Liver (tissue), 3 donors: ENCODE data around the gene GLB1L2.

ENCODE experiments used
- CTCF ChIP-seq: fragments of 150-350 bp; IDR thresholded peaks from 2 replicates; pipeline ENCODE4 v1.5.1; 2017; ENCODE audit warnings: improper control_type of control experiment, low read depth, low read length; ENCODE audit not compliant: missing input control
- GABPA ChIP-seq, 2 donors: IDR thresholded peaks in 1 of 2; conservative IDR thresholded peaks in 1 of 2; 2 replicates each; pipeline ENCODE4 v1.6.1; 2016; ENCODE audit warnings: antibody characterized with exemption in 2 of 2, mild to moderate bottlenecking in 1 of 2, moderate library complexity in 1 of 2
- JUND ChIP-seq, 2 donors: IDR thresholded peaks; 2 replicates each; pipeline ENCODE4 v1.6.1; 2016; ENCODE audit warnings: antibody characterized with exemption in 2 of 2
- MAX ChIP-seq: IDR thresholded peaks from 2 replicates; pipeline ENCODE4 v1.6.1; 2016; ENCODE audit warnings: antibody characterized with exemption
- RAD21 ChIP-seq, 2 donors: IDR thresholded peaks; 2 replicates each; pipeline ENCODE4 v1.6.1; 2016; ENCODE audit warnings: antibody characterized with exemption in 2 of 2, mild to moderate bottlenecking in 2 of 2
- REST ChIP-seq: IDR thresholded peaks from 2 replicates; pipeline ENCODE4 v1.6.1; 2016; ENCODE audit warnings: antibody characterized with exemption, mild to moderate bottlenecking
- RXRA ChIP-seq, 2 donors: IDR thresholded peaks; 2 replicates each; pipeline ENCODE4 v1.6.1; 2017 to 2018; ENCODE audit warnings: antibody characterized with exemption in 2 of 2, mild to moderate bottlenecking in 1 of 2
- SP1 ChIP-seq: IDR thresholded peaks from 2 replicates; pipeline ENCODE4 v1.6.1; 2018; ENCODE audit warnings: antibody characterized with exemption, mild to moderate bottlenecking
- TAF1 ChIP-seq: conservative IDR thresholded peaks from 2 replicates; pipeline ENCODE4 v1.6.1; 2016; ENCODE audit warnings: antibody characterized with exemption, mild to moderate bottlenecking
- YY1 ChIP-seq: IDR thresholded peaks from 2 replicates; pipeline ENCODE4 v1.6.1; 2016; ENCODE audit warnings: antibody characterized with exemption, mild to moderate bottlenecking
- donor health status: healthy.
- donor health status: healthy.

- TF ChIP-seq CTCF (no peak), MAX (no peak), JUND (IDR thresholded peaks at IDR 0.05) (no peak), REST (no peak), YY1 (no peak), RXRA (IDR thresholded peaks at IDR 0.05) (no peak), SP1 (no peak), GABPA (IDR thresholded peaks at IDR 0.05 in 1 of 2, conservative IDR thresholded peaks at IDR 0.05 in 1 of 2) (no peak), RAD21 (IDR thresholded peaks at IDR 0.05) (no peak), TAF1 (no peak)
Measured at GRCh38 chr11:134374171-134374570, 42.4 kb downstream of the GLB1L2 start.
